Fibroblast of lung (primary cell): Measurements from ENCODE around the gene ELMO1.

Experiments used
- CTCF ChIP-seq, 2 donors: IDR thresholded peaks in 1 of 2; conservative IDR thresholded peaks in 1 of 2; 1 replicate in 1 of 2; 2 replicates in 1 of 2; pipeline ENCODE4 v1.5.1; 2011 to 2012; ENCODE audit warnings: low read length in 2 of 2, control low read depth in 1 of 2, inconsistent platforms in 1 of 2, low read depth in 1 of 2, mild to moderate bottlenecking in 1 of 2
- EZH2 ChIP-seq: IDR thresholded peaks from 2 replicates; pipeline ENCODE4 v1.5.1; 2012; ENCODE audit warnings: low read length, control low read depth, mild to moderate bottlenecking; ENCODE audit errors: missing control alignments

GRCh38 chr7:37467002-37467401 is 18.3 kb upstream of the ELMO1 start:
- TF ChIP-seq CTCF (conservative IDR thresholded peaks at IDR 0.05 in 1 of 2, IDR thresholded peaks at IDR 0.05 in 1 of 2; ENCODE audit: low read depth in 1 of 2, low read length in 2 of 2) = no peak
- TF ChIP-seq EZH2 = no peak
